Thymus (tissue), 11 donors: Measurements from ENCODE around the gene AIP. TPM values are rescaled to one million over a fixed set of nuclear protein-coding genes. Genes with fewer than 3 reads are reported as not detected.

ENCODE experiments used
- DNase-seq, 9 donors: peaks; one replicate each; pipeline ENCODE4 v3.0.0-alpha.2; 2013; ENCODE audit warnings: low spot score in 9 of 9, low read depth in 6 of 9, missing footprints in 1 of 9
- H3K27ac ChIP-seq, 2 donors: one replicate each; pipeline ENCODE4 v1.5.1; 2013; ENCODE audit warnings: control low read depth in 1 of 2, low read depth in 1 of 2, low read length in 1 of 2, mild to moderate bottlenecking in 1 of 2, moderate library complexity in 1 of 2
- H3K27me3 ChIP-seq, 2 donors: one replicate each; pipeline ENCODE4 v1.5.1; 2013; ENCODE audit warnings: low read length in 1 of 2; ENCODE audit not compliant: control insufficient read depth in 2 of 2, insufficient read depth in 1 of 2
- H3K36me3 ChIP-seq, 2 donors: one replicate each; pipeline ENCODE4 v1.5.1; 2013; ENCODE audit warnings: low read length in 1 of 2, mild to moderate bottlenecking in 1 of 2, moderate library complexity in 1 of 2; ENCODE audit not compliant: control insufficient read depth in 2 of 2, insufficient read depth in 2 of 2
- H3K4me1 ChIP-seq, 2 donors: one replicate each; pipeline ENCODE4 v1.5.1; 2013; ENCODE audit warnings: low read length in 2 of 2; ENCODE audit not compliant: control insufficient read depth in 2 of 2, insufficient read depth in 2 of 2
- H3K4me3 ChIP-seq, 2 donors: one replicate each; pipeline ENCODE4 v1.5.1; 2013; ENCODE audit warnings: low read length in 2 of 2, control low read depth in 1 of 2, mild to moderate bottlenecking in 1 of 2
- H3K9me3 ChIP-seq, 2 donors: one replicate each; pipeline ENCODE4 v1.5.1; 2013; ENCODE audit warnings: low read length in 1 of 2, mild to moderate bottlenecking in 1 of 2; ENCODE audit not compliant: control insufficient read depth in 2 of 2, insufficient read depth in 1 of 2
- WGBS: extraction: QIAGEN DNeasy Blood & Tissue Kit; methylation state at CpG from one replicate; pipeline ENCODE4 v1.1.7; 2013; 5-methylcytosine and 5-hydroxymethylcytosine counted together
- polyA plus RNA-seq: library from polyadenylated mRNA; stranded (reverse); fragments of 200-250 nt; gene quantifications from one replicate; pipeline ENCODE4 v1.2.3, GENCODE V29; 2013
- total RNA-seq: library from RNA; stranded (reverse); fragments of 120-200 nt; gene quantifications from one replicate; pipeline ENCODE4 v1.2.4, GENCODE V29; 2013
- donor health status: healthy.

AIP gene
- total and polyA plus RNA-seq, 2 donors = 96.4 to 111 TPM

DNA sequence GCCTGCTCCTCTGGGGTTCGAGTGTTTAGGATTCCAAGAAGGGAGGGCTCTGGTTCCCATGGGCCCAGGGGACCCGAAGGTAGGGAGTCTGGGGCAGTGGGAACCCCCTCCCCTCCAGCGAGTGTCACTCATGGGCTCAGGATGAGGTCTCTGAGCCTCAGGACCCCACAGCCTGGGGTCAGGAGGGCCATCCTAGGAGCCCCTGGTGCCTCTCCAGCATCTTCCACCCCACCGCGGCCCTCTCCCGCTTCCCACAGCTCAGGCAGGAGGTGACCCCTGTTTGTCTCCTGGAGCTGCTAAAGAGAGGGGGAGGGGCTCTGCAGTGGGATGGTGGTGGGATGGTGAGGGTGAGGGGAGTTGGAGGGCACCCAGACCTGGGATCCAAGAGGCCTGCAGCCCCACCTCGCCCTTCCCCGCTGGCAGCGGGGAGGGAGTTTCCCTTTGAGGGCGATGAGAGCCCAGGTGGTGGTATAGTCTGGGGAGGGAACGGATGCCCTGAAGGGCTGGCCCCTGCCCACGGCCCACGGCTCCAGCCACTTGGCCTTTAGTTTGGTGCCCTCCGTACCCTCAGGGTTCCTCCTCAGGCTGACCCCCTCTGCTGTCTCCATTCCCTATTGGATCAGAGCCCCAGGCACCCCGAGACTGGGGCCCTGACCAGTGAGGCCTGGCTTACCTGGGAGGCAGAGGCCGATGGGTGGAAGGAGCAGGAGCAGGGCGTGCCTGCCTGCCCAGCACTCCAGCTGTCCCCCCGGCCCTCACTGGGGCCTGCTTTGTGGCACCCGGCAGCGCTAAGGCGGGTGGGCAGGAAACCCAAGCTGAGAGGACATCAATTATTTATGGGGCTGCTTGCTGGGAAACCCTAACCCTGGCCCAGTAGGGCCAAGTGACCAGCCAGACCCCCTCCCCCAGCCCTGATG is 28.8 kb upstream of the AIP start:
- no peak overlapping the region for H3K27ac ChIP-seq
- no peaks in the 10 kb centered on the region for H3K36me3 ChIP-seq
- 96% methylated on average over 21 of the region's 21 CpGs for WGBS
- DNase-seq = no peak
- H3K4me3 ChIP-seq = no peak overlapping the region
- H3K4me1 ChIP-seq = peaks cover 0 to 25% of the 10 kb centered on the region in 2 donors
- no peaks in the 10 kb centered on the region for H3K9me3 ChIP-seq
- no peaks in the 10 kb centered on the region for H3K27me3 ChIP-seq

DNA sequence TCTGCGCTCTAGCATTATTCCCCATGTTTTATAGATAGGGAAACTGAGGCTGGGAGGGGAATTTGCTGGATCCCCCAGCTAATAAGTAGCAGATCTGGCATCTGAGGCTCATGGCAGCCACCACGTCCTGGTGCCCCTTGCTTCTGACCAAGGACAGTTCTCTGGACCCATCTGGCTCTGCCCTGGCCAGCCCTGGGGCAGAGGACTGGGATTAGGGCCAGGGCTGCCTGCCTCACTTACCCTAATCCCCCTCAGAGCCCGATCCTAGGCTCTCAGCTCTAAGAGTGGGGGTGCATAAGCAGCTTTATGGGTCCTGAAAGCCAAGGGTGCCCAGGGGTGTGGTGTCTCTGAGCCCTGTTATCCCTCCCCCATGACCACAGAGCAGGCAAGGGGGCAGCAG is 27.8 kb upstream of the AIP start, which contains the start of gene CABP4:
Gene CABP4 (plus strand): TSS at position 301 of the 400 bp plus-strand sequence. CDS start 70 bp downstream, at position 371.
- no peaks in the 10 kb centered on the region for H3K27me3 ChIP-seq
- H3K4me3 ChIP-seq = no peak within 1 kb of the TSS
- no peak for DNase-seq
- 96% methylated on average over 3 of the region's 3 CpGs for WGBS
- no peak within 1 kb of the TSS for H3K27ac ChIP-seq
- no peaks in the 10 kb centered on the region for H3K9me3 ChIP-seq
- H3K4me1 ChIP-seq = peaks cover 0 to 15% of the 10 kb centered on the region in 2 donors
- H3K36me3 ChIP-seq = no peaks in the 10 kb centered on the region

DNA sequence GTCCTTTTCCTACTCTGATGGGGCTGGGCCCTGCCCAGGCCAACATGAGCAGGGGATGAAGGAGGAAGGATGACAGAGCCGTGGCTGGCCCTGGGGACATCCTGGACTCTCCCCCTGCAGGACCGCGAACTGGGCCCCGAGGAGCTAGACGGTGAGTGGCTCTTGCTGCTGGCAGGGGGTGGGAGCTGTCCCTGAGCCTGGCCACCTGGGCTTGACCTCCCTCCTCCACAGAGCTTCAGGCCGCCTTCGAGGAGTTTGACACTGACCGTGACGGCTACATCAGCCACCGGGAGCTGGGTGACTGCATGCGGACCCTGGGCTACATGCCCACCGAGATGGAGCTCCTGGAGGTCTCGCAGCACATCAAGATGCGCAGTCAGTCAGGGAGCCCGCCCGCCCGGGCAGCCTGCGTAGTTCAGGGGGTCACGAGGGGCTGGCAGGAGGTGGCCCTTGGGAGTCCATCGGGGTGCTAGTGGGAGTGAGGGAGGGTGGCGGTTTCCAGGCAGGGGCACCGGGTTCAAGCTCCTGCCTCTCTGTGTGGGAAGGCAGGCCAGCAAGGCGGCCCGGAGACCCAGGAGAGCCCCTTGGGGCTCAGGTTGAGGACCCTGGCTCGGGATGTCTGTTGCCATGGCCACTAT is 26.6 kb upstream of the AIP start:
- no peak for DNase-seq
- Histone ChIP-seq H3K4me1 (peaks cover 0 to 4% of the 10 kb centered on the region in 2 donors), H3K4me3 (no peak overlapping the region), H3K9me3 (no peaks in the 10 kb centered on the region), H3K27me3 (no peaks in the 10 kb centered on the region), H3K27ac (no peak overlapping the region), H3K36me3 (no peaks in the 10 kb centered on the region)
- WGBS = 97% methylated on average over 25 of the region's 25 CpGs

DNA sequence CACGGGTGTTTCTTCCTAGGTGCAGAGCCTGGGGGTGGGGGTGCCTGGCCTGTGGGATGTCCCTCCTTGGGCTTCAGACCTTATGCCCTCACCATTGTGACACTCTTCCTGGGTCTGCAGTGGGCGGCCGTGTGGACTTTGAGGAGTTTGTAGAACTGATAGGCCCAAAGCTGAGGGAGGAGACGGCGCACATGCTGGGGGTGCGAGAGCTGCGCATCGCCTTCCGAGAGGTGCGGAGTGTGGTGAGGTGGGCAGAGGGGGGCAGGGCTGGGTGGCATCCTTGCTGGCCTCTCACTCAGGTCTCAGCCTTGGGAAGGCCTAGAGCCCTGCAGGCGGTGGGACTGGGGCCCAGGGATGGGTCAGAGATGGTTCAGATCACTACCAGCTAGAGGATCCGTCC is 25.4 kb upstream of the AIP start:
- Histone ChIP-seq H3K4me1 (no peaks in the 10 kb centered on the region), H3K27ac (no peak overlapping the region), H3K9me3 (no peaks in the 10 kb centered on the region), H3K4me3 (no peak overlapping the region), H3K27me3 (no peaks in the 10 kb centered on the region), H3K36me3 (no peaks in the 10 kb centered on the region)
- DNase-seq = no peak
- WGBS = 98% methylated on average over 12 of the region's 12 CpGs

DNA sequence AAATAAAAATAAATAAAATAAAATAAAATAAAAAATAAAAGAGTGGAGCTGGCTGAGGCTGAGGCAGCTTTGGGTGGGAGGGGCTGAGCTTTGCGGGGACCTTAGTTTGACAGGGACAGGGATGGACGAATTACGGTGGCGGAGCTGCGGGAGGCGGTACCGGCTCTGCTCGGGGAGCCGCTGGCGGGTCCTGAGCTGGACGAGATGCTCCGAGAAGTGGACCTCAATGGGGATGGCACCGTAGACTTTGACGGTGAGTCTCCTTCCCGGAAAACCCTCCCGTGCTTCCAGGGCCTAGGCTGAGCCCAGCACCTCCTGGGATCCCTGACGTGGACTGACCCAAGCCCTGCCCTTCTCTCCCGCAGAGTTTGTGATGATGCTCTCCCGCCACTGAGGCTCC is 24.6 kb upstream of the AIP start:
- 97% methylated on average over 19 of the region's 19 CpGs for WGBS
- no peaks in the 10 kb centered on the region for H3K4me1 ChIP-seq
- H3K27ac ChIP-seq = no peak overlapping the region
- DNase-seq = no peak
- no peaks in the 10 kb centered on the region for H3K36me3 ChIP-seq
- H3K4me3 ChIP-seq = no peak overlapping the region
- H3K27me3 ChIP-seq = no peaks in the 10 kb centered on the region
- no peaks in the 10 kb centered on the region for H3K9me3 ChIP-seq

DNA sequence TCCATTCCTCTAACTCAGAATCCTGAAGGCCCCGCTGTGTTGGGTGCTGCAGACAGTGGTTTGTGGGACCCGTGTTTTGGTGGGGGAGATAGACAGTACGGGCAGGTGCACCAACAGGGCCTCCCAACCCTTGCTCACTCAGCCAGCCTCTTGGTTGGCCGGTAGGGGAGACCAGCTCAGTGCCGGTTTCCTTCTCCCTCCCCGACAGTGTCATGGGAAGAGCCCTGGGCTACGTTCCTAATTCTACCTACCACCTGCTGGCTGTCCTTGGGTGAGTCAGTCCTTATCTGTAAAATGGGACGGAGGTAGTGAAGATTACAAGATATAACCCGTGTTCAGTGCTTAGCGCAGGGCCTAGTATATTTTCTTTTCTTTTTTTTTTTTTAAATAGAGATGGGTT is 19.6 kb upstream of the AIP start:
- H3K9me3 ChIP-seq = peaks cover 0 to 7% of the 10 kb centered on the region in 2 donors
- H3K4me3 ChIP-seq = no peak overlapping the region
- 96% methylated on average over 10 of the region's 10 CpGs for WGBS
- H3K36me3 ChIP-seq = peaks cover 6 to 7% of the 10 kb centered on the region in 2 donors
- no peak overlapping the region for H3K27ac ChIP-seq
- H3K27me3 ChIP-seq = no peaks in the 10 kb centered on the region
- peaks cover 28 to 45% of the 10 kb centered on the region in 2 donors for H3K4me1 ChIP-seq
- no peak for DNase-seq

DNA sequence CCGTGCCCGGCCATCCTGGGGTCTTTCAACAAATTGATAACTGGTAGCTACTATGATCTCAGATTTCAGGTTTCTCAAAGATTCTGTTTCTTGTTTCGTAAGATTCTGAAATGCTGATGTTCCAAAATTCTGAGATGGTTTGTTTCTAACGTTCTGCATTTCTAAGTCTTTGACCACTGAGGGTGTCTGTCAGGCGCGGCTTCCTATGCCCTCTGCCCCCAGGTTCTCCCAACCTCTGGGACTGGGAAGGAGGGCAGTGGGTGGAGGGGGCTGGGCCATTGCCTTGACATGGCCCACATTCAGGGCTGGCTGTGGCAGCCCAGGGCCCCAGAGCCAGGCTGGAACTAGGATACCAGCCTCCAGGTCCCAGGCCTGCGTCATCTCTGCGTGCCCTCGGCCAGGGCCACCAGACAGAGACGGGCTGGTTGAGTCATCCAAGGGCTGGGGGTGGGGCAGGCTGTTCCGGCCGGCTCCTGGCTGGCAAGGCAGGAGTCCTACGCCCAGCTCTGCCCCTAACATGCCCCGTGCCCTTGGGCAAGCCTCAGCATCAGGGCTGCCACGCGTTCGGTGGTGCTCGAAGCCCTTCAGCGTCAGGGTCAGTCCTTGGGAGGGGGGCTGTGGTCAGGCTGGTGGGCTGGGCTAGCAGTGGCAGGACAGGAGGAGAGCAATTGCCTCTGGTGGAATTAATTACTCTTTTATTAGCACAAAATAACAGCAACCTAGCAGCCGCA is 19.0 kb upstream of the AIP start:
- Histone ChIP-seq H3K27me3 (no peaks in the 10 kb centered on the region), H3K4me3 (peak overlapping the region; percentile 90 to 95), H3K4me1 (peaks cover 33 to 50% of the 10 kb centered on the region in 2 donors), H3K9me3 (peaks cover 0 to 7% of the 10 kb centered on the region in 2 donors), H3K36me3 (peaks cover 6 to 7% of the 10 kb centered on the region in 2 donors), H3K27ac (peak overlapping the region; percentile 71 to 89)
- WGBS = 93% methylated on average over 20 of the region's 20 CpGs
- DNase-seq = no peak

DNA sequence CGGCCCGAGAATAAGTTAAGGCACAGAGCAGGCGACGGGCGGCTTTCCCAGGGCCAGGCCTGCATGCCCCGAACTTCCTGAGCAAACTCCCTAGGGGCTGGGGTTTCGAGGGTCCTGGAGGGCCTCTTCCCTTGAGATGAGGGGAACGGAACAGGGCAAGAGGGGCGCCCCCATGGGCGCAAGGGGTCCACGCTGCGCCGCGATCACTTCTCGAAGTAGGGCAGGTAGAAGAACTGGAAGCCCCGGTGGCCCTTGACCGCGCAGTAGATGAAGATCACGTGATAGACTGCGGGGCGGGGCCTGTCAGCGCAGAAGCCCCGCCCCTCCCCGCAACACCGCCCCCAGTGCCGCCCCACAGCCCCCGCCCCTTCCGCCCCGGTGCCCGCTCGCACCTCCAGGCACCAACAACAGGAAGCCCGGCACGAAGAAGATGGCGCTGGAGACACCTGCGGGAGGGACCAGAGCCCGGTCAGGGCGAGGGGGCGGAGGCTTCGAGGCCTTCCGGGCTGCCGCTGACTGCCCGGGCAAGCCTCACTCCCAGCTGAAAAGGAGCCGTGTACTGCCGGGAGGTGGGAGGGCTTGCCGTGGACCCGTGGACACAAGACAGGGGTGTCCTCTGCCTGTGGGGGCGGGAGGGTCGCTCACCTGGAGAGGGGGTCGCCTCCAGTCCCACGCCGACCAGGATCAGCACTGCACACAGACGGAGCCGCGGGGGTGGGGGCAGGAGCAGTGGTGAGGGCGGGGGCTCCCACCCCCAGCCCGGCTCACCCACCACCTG is 18.2 kb upstream of the AIP start:
- H3K9me3 ChIP-seq = peaks cover 0 to 7% of the 10 kb centered on the region in 2 donors
- peaks cover 6 to 7% of the 10 kb centered on the region in 2 donors for H3K36me3 ChIP-seq
- peak overlapping the region; percentile 95 to 99 for H3K27ac ChIP-seq
- WGBS = 12% methylated on average over 56 of the region's 56 CpGs
- DNase-seq = peak in 8 of 9 donors; percentile 74 to 93 (median 84)
- no peaks in the 10 kb centered on the region for H3K27me3 ChIP-seq
- H3K4me3 ChIP-seq = peak overlapping the region; percentile 90 to 95
- peaks cover 33 to 53% of the 10 kb centered on the region in 2 donors for H3K4me1 ChIP-seq
